HEK293T (cell line): ENCODE measurements around the gene VPS26A.

Experiments used
- CTCF ChIA-PET: fragments of 350-600 bp; formaldehyde crosslinking; extraction: SDS; loops from one replicate; lab custom pipeline; 2021; ENCODE audit warnings: antibody characterized with exemption, inconsistent platforms; lab: Yijun Ruan, JAX
- POLR2A ChIA-PET: fragments of 350-600 bp; formaldehyde crosslinking; extraction: SDS; loops from one replicate; lab custom pipeline; 2020; ENCODE audit warnings: antibody characterized with exemption, inconsistent platforms; lab: Yijun Ruan, JAX
- DNase-seq: peaks from one replicate; pipeline ENCODE4 v3.0.0; 2012; ENCODE audit warnings: mixed read lengths; ENCODE audit errors: extremely low spot score
- ARNT ChIP-seq: fragments of 450-650 bp; IDR thresholded peaks from 2 replicates; pipeline ENCODE4 v1.6.1; 2017; ENCODE audit warnings: mild to moderate bottlenecking
- BHLHE40 ChIP-seq: fragments of 450-650 bp; IDR thresholded peaks from 2 replicates; pipeline ENCODE4 v1.6.1; 2016; ENCODE audit warnings: mild to moderate bottlenecking, moderate library complexity, borderline replicate concordance
- CTBP1 ChIP-seq: fragments of 450-650 bp; IDR thresholded peaks from 2 replicates; pipeline ENCODE4 v1.6.1; 2016; ENCODE audit warnings: borderline replicate concordance
- ELF4 ChIP-seq: fragments of 450-650 bp; IDR thresholded peaks from 2 replicates; pipeline ENCODE4 v1.6.1; 2017; ENCODE audit warnings: antibody characterized with exemption
- FOXA1 ChIP-seq: fragments of 450-650 bp; IDR thresholded peaks from 2 replicates; pipeline ENCODE4 v1.6.1; 2016; ENCODE audit warnings: mild to moderate bottlenecking
- FOXK2 ChIP-seq: fragments of 450-650 bp; IDR thresholded peaks from 2 replicates; pipeline ENCODE4 v1.6.1; 2016; ENCODE audit warnings: mild to moderate bottlenecking
- FOXM1 ChIP-seq: fragments of 450-650 bp; IDR thresholded peaks from 2 replicates; pipeline ENCODE4 v1.6.1; 2017; ENCODE audit warnings: mild to moderate bottlenecking, borderline replicate concordance
- HDGF ChIP-seq: fragments of 450-650 bp; IDR thresholded peaks from 2 replicates; pipeline ENCODE4 v1.6.1; 2017; ENCODE audit warnings: antibody characterized with exemption, borderline replicate concordance
- L3MBTL2 ChIP-seq: fragments of 450-650 bp; conservative IDR thresholded peaks from 2 replicates; pipeline ENCODE4 v1.6.1; 2016; ENCODE audit warnings: mild to moderate bottlenecking
- LEF1 ChIP-seq: fragments of 450-650 bp; IDR thresholded peaks from 2 replicates; pipeline ENCODE4 v1.6.1; 2017; ENCODE audit warnings: mild to moderate bottlenecking, borderline replicate concordance
- NFRKB ChIP-seq: fragments of 450-650 bp; IDR thresholded peaks from 2 replicates; pipeline ENCODE4 v1.6.1; 2016; ENCODE audit warnings: mild to moderate bottlenecking, moderate library complexity
- PKNOX1 ChIP-seq: fragments of 450-650 bp; IDR thresholded peaks from 2 replicates; pipeline ENCODE4 v1.6.1; 2016
- SP1 ChIP-seq: fragments of 450-650 bp; IDR thresholded peaks from 2 replicates; pipeline ENCODE4 v1.6.1; 2017
- SUZ12 ChIP-seq: fragments of 450-650 bp; IDR thresholded peaks from 2 replicates; pipeline ENCODE4 v1.6.1; 2016; ENCODE audit warnings: mild to moderate bottlenecking
- TARDBP ChIP-seq: fragments of 450-650 bp; IDR thresholded peaks from 2 replicates; pipeline ENCODE4 v1.6.1; 2016
- ZNF384 ChIP-seq: fragments of 450-650 bp; IDR thresholded peaks from 2 replicates; pipeline ENCODE4 v1.6.1; 2016

The VPS26A gene

GRCh38 chr10:69218831-69219230 is 94.9 kb downstream of the VPS26A start:
- DNase-seq, result no peak
- TF ChIP-seq FOXK2 (no peak), BHLHE40 (no peak), NFRKB (no peak), ZNF384 (no peak), PKNOX1 (no peak), TARDBP (no peak), SUZ12 (no peak), SP1 (no peak), ARNT (no peak), LEF1 (no peak)
- CTCF ChIA-PET, result no interaction called here
- POLR2A ChIA-PET, result interaction anchor here (1.2 kb wide), 1 partner anchor 263 kb away, joined by 4 read pairs; no protein-coding TSS in a partner anchor

- DNase-seq, result no peak
- ChIA-PET CTCF (no interaction called here), POLR2A (interaction anchor here (0.5 kb wide), 1 partner anchor 97 kb away, joined by 3 read pairs; no protein-coding TSS in a partner anchor)
- TF ChIP-seq FOXA1 (no peak), HDGF (no peak), NFRKB (no peak), ZNF384 (no peak), L3MBTL2 (no peak), FOXM1 (no peak)
Observed at GRCh38 chr10:69220041-69220451, 96.1 kb downstream of the VPS26A start, which contains the start of gene HKDC1. HKDC1 (plus strand) TSS chr10:69220332; CDS start chr10:69220436, 104 bp downstream.

- ChIA-PET CTCF (no interaction called here), POLR2A (interaction anchor here (0.5 kb wide), 1 partner anchor 97 kb away, joined by 3 read pairs; no protein-coding TSS in a partner anchor)
- DNase-seq, result no peak
- TF ChIP-seq FOXM1 (no peak), CTBP1 (no peak), SUZ12 (no peak), FOXA1 (no peak), PKNOX1 (no peak), LEF1 (no peak), ELF4 (no peak), FOXK2 (no peak), BHLHE40 (no peak), TARDBP (no peak), SP1 (no peak), NFRKB (no peak), HDGF (no peak)
Observed at GRCh38 chr10:69220507-69220906, 96.5 kb downstream of the VPS26A start.
